ENCODE measurements around the gene AKAP13.
"Not testable (repeated sequence)": the region's sequence is repeated elsewhere in the genome, so short reads cannot be mapped to it uniquely, and the experiment has no call there.

GRCh38 chr15:85349062-85349461, 31.3 kb upstream of the AKAP13 start:
- TF ChIP-seq CTCF (IDR thresholded peaks at IDR 0.05; ENCODE audit: low read depth, low read length); EZH2phosphoT487 (IDR thresholded peaks at IDR 0.05; ENCODE audit: low read depth): not testable (repeated sequence)

Measured in OCI-LY3 (cell line).